Smooth muscle cell of the pulmonary artery (primary cell): Measurements from ENCODE around the gene VPS26B. TPM values are rescaled to one million over a fixed set of nuclear protein-coding genes. Genes with fewer than 3 reads are reported as not detected.

Experiments used
- total RNA-seq: library from RNA; depleted of rRNA; stranded (reverse); fragments of >200 nt; gene quantifications from 2 replicates; pipeline ENCODE4 v1.2.3, GENCODE V29; 2014

Gene VPS26B
- 43.1 and 47.6 TPM in 2 replicates for total RNA-seq

DNA sequence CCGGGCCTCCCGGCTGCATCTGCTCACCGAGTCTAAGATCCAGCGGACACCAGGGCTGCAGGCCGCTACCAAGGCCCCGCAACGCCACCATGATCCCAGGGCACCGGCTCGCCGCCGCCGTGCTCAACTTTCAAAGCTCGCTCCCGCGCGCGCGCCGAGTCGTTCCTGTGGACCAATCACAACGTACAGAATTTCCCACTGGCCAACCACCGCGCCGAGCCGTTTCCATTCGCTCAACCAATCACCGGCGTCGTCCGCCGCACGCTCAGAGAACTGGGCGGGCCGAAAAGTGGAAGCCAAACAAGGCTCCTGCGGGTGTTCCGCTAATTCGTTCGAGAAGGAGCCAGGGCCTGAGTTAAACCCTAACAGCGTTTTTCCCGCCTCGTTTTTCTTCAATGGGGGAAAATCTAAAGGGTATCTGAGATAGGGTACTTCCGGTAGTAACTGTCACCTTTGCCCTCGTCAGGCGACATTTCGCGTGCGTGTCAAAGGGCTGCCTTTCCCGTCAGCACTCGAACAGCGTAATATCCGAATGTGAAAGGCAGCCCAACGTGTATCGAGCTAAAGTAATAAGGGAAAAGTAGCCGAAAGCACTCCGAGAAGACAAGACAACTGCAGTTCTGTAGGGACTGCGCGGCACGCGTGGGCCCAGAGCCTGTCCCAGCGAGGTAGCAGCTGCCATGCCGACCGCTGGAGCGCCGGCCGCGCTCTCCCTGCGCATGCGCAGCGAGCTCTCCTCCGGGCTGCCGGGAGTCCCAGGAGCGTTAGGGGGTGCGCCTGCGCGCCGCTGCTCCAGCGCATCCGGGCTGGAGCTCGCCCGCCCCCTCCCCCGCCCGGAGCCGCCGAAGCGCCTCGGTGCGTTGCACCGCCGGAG lies at the start of gene VPS26B, which contains the start of gene NCAPD3:
Gene VPS26B (plus strand): TSS at position 836 of the 874 bp plus-strand sequence. CDS start 452 bp downstream, outside the sequence.
Gene NCAPD3 (minus strand): TSS at position 132 of the 874 bp plus-strand sequence. CDS start 41 bp downstream, at position 91.

DNA sequence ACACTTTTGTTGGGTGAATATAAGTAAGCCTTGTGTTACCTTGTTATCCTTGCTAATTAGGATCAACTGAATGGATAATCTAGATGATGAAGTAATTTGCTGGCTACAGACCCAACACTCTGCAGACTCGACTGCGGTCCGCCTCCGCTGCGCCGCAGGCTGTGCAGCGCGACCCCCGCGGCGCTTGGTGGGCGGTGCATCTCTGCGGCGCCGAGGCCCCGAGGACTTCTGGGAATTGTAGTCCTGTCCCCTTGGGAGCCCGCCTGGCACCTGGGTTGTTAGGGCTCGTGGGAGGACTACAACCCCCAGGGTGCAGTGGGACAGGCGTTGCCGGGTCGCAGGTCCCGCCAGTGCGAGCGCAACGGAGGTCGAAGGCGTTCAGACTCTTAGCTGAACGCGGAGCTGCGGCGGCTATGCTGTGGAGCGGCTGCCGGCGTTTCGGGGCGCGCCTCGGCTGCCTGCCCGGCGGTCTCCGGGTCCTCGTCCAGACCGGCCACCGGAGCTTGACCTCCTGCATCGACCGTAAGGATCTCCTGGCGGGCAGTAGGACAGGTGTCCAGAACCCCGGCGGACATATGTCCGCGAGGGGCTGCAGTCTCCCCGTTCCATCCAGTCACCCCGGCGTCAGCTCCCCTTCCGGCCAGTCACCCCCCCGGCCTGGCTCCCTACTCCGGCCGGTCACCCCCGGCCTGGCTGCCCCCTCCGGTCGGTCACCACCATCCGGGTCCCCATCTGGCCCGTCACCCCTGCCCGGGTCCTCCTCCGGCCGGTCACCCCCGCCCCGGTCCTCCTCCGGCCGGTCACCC lies 28.9 kb downstream of the VPS26B start, which contains the start of the genes ACAD8 and THYN1:
Gene ACAD8 (plus strand): TSS at position 381 of the 806 bp plus-strand sequence. CDS start 33 bp downstream, at position 414.
Gene THYN1 (minus strand): TSS at position 165 of the 806 bp plus-strand sequence. CDS start 470 bp downstream, outside the sequence.

DNA sequence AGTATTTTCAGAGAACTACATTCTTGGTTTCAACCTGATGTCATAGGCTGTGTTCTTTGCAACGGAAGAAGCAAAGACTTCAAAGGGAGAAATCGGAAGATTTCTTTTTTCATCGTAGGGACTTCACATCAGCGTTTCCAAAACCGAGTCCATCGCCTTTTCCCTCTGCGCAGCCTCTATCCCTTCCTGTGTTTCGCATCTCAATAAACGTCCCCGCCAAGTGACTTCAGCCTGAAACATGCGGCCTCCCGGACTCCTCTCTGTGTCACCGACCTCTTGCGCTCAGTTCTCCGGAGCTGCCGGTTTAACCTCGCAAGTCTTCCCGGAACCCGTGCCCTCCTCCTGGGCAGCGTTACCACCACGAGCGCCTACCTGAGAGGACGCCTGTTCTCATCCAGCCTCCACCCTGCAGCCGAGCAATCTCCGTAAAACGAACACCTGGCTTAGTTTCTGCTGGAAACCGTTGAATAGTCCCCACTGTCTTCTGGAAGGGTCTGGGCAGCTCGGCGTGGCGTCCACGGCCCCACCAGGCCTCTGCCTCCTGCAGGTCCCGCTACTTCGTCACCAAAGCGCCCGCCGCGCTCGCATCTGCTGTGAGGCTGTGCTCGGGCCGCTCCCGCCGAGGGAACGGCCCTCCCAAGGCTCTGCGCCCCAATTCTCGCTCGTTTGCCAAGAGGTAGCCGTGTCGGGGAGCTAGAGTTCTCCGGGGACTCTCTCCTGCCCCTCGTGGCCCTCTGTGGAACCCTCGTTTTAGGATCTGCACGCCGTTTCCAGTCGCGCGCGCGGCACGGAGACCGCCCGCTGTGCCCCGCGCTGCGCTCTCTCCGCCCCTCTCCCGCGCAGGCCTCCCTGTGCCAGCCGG lies 51.3 kb downstream of the VPS26B start, which contains the start of gene GLB1L3:
Gene GLB1L3 (plus strand): TSS at position 846 of the 862 bp plus-strand sequence. CDS start 362 bp downstream, outside the sequence.

Other genes with a start within 250 kb of the VPS26B start
- gene JAM3, start 155.6 kb upstream of the VPS26B start, total RNA-seq: 95.7 and 117 TPM in 2 replicates
- gene NCAPD3, start 704 bp upstream of the VPS26B start, total RNA-seq: 15.2 and 16.7 TPM in 2 replicates
- gene THYN1, start 28.7 kb downstream of the VPS26B start, total RNA-seq: 45.5 and 46.9 TPM in 2 replicates
- gene ACAD8, start 28.9 kb downstream of the VPS26B start, total RNA-seq: 17.9 and 20.3 TPM in 2 replicates
- gene GLB1L3, start 51.7 kb downstream of the VPS26B start, total RNA-seq: not detected in 2 replicates
- 0.03 and 0.39 TPM in 2 replicates for gene GLB1L2, start 107.3 kb downstream of the VPS26B start, total RNA-seq
- under 0.01 TPM in 1 of 2 replicates, not detected in the other for gene B3GAT1, start 187.6 kb downstream of the VPS26B start, total RNA-seq